ENCODE data around the gene ATIC. TPM values are rescaled to one million over a fixed set of nuclear protein-coding genes. Genes with fewer than 3 reads are reported as not detected.
"Not testable (repeated sequence)": the region's sequence is repeated elsewhere in the genome, so short reads cannot be mapped to it uniquely, and the experiment has no call there.

Gene ATIC
- polyA plus RNA-seq, 5 donors: 77.2 to 101 (median 91.6) TPM

DNA sequence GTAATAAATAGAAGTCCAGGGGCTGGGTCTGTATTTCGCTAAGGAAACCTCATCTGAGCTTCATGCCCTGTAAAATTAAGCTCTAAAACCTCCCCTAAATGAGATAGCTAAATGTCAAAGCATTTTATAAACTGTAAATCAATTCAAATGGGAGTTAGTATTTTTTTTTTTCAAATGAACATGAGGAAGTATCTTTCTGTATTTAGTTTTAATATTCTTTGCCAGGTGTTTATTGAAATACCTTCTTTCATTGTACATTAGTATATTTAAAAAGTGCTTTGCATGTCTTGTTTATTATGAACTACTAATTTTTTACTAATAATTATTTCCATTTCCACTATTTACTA is 47.7 kb downstream of the ATIC start:
- DNase-seq: no peak

DNA sequence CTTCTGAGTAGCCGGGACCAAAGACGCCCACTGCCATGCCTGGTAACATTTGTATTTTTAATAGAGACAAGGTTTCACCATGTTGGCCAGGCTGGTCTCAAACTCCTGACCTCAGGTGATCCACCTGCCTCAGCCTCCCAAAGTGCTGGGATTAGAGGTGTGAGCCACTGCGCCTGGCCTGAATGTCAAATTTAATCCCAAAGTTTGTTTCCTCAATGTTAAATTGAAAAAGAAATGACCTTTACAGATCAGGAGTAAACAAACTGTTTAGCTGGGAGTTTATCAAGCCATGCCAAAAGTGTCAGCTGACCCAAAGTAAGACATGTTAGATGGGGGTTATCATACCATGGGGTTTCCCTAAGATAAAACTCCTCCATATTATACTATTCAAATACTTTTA is 48.2 kb downstream of the ATIC start:
- DNase-seq: not testable (repeated sequence)

DNA sequence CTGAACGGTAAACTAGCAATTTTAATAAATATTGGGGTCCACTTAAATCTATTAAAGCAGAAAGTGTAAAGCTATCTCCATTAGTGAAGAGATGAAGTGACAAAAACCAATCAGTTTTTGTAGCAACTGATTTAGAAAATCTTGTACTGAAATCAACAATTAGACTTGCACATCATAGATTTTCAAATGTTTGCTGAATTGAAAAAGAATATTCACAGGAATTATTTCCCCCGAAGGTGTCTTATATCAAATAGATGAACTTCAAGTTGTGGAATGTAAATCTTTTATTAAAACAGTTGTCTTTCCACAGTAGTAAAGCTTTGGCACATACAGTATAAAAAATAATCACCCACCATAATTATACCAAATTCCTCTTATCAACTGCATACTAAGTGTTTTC is 48.7 kb downstream of the ATIC start:
- no peak for DNase-seq

DNA sequence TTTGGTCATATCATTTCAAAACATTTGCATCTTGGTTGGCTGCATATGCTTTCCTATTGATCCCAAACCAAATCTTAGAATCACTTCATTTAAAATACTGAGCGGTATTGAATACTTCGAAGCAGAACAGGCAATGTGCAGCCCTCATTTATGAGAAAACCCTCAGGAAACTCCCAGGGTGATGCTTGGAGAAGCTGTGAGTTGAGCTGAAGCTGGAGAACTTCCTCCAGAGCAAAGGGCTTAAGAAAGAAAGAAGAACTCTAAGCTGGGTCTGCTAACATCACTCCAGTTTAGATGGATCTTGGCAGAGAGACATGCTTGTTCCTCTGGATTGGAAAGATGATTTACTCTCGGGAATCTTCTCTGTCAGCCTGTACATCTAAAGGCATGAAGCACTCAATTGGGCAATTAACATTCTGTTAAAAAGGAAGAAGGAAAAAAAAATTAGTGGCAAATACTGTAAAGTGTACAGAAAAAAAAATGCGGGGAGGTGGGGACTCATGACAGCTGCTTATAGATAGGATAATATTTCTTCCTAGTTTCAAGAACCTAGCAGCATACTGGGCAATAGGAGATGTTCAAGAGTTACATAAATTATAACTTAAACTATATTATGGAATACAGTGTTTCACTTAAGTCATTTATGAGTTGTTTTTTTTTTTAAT is 49.5 kb downstream of the ATIC start:
- DNase-seq: no peak

DNA sequence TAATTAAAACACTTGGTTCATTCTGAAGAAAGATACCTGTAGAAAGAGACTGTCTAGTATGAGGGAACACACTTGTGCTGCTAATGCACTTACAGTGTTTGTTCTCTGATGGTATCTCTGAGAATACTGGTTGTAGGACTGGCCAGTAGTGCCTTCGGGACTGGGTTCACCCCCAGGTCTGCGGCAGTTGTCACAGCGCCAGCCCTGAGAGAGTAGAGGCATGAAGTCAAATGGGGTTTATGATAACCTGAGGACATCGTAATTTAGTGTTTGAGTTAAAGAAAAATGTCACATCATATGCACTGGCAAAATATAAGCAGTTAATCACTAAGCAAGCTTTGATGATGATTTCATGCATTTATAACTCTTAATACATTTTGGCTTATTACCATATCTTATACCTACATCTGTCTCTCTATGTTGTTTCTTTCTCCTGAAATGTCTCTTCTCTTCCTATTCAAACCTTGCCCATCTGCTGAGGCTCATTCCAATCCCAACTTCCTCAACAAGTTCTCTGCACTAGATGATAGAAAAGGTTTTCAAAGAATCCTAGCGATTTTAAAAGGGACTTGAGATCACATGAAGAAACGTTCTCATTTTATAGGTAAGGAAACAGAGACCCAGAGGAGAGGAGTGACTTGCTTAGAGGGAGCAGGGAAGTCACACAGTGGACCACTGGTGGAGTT is 50.2 kb downstream of the ATIC start:
- DNase-seq: no peak

DNA sequence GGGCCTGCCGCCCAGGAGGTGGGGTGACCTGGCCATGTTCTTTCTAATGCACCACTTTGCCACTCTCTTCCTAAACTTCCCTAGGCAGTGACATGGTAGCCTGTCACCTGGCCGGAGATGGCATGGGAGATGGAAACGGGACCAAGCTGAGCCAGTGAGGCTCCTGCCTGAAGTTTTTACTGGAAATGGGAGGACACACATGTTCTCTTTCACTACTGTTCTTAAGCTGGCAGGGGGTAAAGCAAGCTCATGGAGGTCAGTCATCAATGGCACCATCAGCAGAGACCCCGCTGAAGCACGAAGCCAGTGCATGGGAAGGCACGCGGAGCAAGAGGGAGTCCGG is 50.7 kb downstream of the ATIC start:
- DNase-seq: no peak

DNA sequence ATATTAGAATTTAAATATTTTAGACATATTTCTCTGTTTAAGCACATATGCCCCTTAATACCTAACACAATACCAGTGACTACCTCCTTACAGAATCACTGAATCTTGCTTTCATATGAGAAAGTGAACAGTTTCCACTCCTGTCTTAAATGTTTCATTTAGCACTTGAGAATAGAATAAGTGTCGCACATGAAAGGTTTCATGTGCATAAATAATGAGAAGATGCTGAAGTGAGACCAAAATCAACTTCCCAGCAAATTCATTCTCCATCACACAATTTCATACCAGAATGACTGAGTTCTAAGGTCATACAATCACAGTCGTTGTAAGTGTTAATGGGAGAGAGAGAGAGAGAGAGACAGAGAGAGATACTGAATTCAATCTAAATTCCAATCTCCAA is 51.2 kb downstream of the ATIC start:
- DNase-seq: no peak

DNA sequence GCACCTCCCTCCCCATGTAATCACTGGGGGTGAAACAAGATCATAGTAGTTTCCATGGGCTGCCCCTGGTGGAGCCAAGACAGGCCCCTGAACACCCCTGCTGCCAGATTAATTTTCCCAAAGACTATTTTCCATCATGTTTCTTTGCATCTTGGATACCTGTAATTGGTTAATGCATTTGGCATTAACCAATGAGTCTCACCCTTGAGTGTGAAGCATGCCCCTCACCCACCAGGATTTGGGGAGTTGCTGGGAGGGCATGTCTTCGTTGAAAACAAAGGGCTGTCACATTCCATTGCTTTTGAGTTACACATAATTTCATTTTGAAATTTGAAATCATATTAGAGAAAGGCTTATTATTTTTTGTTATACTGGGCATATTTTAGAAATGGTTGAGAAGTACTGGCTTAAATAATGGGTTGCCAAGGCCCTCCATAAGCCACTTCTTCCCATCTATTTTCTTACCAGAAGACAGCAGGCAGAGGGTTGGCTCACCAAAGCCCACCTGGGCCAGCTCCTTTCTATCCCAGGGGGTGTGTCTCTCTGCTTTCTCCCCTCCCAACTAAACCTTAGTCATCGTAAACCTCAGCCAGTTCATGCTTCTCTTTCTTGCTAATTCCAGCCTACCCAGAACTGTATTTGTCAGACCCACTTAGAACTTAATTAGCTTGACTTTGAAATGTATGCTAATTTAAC is 51.8 kb downstream of the ATIC start:
- no peak for DNase-seq

DNA sequence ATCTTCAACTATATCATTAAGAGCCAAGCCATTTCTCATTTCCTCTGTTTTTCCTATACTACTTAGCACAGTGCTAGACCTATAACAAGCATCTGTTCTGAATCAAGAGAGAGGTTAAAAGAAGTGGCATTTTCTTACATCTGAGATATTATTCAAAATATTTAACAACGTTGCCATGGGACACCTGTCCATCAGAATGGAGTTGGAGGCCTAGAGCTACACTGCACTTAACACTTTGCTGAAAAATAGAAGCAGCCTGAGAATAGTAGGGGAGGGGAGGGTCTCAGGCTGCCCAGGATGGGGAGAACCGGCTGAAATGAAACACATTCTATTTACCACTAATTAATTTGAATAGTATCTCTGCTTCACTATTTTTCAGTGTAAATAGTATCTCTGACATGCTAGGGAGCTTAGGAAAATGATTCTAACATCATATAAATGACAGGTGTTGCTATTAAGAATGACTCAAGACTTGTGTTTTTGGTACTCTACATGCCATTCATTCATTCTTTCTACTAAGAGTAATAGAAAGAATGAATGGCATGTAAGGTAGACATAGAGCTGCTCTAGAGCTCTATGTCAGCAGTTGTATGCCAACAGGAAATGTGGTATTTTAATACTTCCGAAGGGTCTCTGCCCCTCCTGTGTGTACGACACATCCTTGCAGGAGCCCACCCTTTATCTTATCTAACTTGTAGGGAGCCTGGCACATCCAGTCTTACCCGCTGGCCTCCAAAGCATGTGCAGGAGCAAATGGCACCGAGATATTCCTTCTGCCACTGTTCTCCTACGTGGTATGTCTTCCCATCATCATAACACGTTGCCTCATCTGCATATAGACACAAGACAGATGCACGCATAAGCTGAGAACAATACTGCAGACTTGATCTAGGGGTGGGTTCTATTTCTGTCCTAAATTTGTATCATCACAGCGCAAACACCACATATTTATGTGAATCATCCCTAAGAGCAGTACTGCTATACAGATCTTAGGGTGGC is 52.6 kb downstream of the ATIC start:
- no peak for DNase-seq

DNA sequence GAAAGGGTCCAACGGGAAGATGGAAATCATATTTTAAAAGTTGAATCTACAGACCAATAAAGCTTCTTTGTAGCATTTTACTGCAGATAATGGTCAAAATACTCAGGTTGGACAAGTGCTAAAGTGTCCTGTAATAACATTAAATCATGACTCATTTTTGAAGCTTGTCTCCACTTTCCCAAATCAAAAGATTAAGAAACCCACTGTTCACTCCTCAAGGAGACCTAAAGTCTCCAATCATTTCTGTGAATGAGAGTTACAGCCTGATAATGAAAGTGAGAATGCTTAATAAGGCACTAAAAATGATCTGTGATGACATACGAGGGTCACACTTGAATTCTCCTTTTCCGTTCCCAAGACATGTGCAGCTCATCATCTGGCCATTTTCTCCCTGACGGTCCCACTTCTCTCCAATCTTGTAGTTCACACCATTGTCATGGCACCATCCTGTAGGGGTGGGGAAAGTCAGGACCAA is 53.4 kb downstream of the ATIC start:
- no peak for DNase-seq

DNA sequence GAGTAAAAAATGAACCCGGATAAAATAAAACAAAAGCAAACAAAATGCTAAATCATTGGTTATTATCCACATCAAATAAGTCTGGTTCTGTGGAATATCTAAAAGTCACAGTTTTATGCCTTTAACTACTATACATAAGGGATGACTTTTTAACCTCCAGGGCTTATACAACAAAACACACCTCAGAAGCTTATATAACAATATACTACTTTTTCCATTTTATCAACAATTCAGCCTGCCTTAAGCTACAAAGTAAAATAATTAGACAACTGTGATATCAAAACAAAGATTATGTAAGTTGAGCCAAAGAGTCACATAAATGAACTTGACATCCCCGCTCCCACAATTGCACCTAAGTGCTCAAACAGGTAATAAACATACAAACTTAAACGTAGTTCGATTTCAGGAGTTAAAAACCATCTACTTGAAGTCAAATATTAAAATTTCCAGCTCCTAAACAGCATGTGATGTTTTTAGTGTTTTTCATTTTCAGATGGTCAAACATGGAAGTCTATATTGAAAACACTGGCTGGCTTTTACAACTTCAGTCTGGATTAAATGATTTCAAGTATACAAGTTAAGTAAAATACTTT is 54.7 kb downstream of the ATIC start:
- DNase-seq: no peak

DNA sequence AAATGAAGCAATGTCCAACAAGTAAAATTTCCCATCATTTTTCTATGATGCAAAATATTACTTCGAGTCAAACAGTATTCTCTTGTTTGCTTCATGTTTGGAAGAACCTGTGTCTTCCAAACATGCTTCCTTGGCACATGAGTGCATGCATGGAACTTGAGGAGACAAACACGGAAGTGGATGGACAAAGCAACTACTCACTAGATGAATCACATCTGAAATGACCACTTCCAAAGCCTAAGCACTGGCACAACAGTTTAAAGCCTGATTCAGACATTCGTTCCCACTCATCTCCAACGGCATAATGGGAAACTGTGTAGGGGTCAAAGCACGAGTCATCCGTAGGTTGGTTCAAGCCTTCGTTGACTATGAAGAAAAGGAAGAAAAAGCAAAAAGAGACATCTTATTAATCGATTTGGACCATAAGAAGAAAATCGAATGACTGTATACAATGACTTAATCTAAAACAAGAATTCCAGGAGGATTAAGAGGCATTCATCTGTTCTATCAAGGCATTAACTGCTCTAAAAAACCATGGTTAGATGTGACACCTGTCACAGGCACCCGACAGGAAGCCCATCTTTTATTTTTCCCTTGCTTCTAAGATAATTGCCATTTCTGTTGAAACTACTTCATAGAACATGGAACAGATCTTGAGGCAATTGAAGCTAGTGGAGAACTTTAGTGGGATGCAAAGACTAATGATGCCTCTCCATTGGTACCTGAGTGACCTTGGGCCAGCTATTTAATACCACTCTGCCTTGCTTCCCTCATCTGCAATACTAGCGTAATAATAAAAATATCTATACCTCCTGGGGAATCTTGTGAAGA is 56.0 kb downstream of the ATIC start:
- DNase-seq: no peak

DNA sequence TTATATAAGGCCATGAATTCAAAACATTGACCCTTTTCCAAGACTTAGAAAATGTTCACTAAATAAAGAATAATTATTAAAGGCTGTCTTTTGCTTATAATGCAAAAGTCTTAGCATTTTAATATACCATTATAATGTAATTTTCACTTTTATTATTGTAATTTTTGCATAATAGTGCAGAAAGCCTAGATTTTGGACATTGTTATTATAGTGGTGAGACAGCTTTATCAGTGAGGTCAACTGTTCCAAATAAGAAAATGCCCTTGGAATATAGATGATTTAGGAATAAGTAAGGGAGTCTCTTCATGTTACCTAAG is 56.6 kb downstream of the ATIC start:
- DNase-seq: no peak

DNA sequence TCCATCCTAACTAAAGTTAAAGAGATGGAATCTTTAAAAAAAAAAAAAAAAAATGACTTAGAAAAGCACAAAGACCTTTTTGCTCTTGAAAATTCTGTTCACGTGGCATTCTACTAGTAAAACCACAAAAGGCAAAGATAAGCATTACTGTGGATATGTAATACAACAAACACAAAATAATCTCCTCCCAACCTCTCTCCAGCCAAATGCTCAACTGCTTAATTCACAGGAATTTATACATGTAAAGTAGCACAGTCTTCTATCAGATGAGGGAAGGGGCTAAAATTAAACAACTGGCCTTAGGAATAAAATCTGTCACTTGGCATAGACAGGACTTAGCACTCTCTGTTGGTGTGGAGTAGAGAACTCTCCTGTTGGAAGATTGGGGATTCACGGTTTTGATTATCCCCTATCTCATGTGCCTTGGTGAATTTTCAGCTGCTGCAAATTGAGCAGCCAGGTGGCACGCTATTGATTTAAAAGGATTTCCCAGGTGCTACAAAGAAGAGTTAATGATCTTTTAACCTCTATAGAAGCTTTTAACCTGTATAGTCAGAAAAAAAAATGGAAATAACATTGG is 57.4 kb downstream of the ATIC start:
- DNase-seq: no peak

DNA sequence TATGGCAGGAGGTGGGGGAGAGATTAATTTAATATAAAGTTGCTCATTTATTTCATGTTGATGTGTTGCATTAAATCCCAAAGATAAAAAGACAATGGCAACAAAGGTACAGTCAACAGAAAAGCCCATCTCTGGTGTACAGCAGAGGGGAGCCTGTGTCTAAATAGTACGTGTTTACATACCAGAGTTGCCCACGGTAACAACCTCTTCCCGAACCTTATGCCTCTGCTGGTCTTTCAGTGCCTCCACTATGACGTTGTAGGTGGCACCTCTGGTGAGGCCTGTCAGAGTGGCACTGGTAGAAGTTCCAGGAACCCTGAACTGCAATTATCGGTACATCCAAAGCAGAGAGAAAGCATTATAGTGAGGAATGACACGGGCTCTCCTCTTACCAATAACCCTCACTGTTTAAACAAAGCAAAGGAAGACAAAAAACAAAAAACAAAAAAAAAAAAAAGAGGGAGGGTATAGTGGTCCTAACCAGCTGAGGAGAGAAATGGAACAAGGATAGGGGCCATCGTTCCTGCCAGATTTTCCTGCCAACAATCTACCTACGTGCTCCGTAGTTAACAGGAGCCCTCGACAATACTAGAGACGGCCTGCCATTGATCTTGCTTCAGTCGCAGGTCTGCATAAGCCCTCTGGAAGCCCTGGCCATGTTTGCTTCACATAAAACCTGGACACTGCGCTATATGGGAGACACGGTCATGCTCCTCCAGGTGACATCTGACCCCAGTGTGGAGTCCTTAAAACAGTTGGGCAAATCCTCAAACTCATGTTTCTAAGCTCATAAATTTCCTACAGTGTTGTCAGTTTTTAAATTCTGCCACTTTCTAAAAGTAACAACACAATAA is 58.5 kb downstream of the ATIC start:
- DNase-seq: no peak

DNA sequence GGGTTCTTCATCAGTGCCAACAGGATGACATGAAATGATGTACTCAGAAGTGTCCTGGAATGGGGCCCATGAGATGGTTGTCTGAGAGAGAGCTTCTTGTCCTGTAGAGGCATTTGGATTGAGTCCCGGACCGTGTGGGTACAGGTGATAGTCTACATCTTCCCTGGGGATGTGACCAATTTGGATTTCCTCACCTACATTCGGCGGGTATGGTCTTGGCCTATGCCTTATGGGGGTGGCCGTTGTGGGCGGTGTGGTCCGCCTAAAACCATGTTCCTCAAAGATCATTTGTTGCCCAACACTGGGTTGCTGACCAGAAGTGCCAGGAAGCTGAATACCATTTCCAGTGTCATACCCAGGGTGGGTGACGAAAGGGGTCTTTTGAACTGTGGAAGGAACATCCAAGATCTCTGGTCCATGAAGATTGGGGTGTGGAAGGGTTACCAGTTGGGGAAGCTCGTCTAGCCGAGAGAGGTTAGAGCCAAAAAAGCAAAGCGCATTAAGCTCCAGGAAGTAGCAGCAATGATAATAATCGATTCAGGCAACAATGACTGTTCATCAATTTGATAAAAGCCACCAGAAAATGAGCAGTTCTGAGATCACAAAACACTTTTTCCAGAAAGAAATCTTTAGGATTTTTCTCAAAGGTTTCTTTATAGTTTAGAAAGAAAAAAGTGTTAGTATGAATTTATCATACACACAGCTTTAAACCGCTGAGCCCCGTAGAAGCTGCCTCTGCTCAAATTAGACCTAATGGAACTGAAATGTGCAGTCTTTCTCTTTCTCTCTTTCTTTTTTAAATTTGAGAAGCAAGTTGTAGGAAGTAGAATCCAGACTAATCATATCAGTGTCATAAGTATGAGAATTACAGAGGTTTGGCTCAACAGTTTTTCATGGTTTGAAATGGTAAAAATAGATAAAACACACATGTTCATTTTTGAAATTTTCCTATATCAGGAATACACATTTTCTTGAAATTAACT is 60.3 kb downstream of the ATIC start:
- no peak for DNase-seq

DNA sequence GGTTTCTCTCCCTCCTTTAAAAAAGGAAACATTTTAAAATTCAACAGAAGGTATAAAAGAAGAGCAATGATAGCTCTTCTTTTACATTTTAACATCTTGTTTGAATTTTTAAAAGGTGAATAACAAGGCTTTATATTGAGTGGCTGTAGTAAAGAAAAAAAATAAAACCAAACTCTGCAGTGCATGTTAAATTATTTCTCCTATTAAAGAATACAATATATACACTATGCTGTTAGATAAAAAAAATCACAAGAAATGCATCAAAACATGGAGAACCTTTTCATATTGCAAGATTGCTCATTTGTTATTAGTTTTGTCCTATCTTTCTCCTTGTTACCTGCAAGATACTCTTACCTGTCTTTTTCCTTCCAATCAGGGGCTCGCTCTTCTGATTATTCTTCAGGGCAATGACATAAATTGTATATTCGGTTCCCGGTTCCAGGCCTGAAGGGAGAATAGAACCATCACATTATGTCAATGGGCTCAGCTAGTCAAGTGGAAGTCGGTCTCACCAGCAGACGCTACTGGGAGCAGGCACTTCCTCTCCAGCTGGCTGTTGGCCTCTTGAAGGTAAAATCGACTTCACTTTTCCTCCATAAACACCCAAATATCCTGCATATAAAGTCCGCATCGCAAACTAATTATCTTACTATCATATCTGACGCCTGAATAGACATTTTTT is 61.2 kb downstream of the ATIC start:
- DNase-seq: no peak

DNA sequence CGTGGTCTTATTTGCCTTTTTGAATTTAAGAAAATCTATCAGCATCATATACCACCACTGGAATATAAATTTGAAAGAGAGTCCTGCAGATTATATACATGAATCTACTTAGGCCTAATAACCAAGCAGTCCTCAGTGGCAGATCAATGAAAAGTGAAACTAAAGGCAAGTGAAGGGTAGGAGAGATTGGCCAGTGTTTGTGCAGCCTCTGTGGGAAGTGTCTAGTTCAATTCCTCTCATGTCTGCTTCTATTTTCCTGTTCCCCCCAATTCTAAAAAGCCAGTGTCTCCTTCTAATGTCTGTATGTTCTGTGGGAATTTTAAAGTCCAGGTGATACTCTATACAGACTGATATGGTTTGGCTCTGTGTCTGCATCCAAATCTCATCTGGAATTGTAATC is 62.1 kb downstream of the ATIC start:
- no peak for DNase-seq
